WTC11 (cell line): ENCODE results near the gene CNNM3. TPM values are rescaled to one million over a fixed set of nuclear protein-coding genes. Genes with fewer than 3 reads are reported as not detected.

Experiments used
- ATAC-seq: fragments of 200-7000 bp; cut with Tn5 transposase; 2 replicates; pipeline ENCODE4 v1.10.0; 2021; ENCODE audit warnings: mild to moderate bottlenecking, moderate library complexity
- CTCF ChIA-PET: fragments of 300-600 bp; sonication (Branson Sonifier 250); formaldehyde crosslinking; loops from one replicate; lab custom pipeline; 2021; ENCODE audit warnings: antibody characterized with exemption; lab: Charles Lee
- POLR2A ChIA-PET: fragments of 350-600 bp; sonication (Branson Sonifier 250); formaldehyde crosslinking; loops from one replicate; lab custom pipeline; 2021; ENCODE audit warnings: antibody characterized with exemption; lab: Charles Lee
- DNase-seq: peaks from one replicate; pipeline ENCODE4 v3.0.0; 2021; ENCODE audit warnings: low spot score
- H3K27ac Mint-ChIP-seq: 2 replicates; pipeline ENCODE4 v1.8.0; 2021; ENCODE audit warnings: mixed read lengths
- H3K27me3 Mint-ChIP-seq: 2 replicates; pipeline ENCODE4 v1.8.0; 2021; ENCODE audit warnings: low read depth, mild to moderate bottlenecking, moderate library complexity, mixed read lengths
- H3K36me3 Mint-ChIP-seq: 2 replicates; pipeline ENCODE4 v1.8.0; 2021; ENCODE audit warnings: mixed read lengths
- H3K4me1 Mint-ChIP-seq: 2 replicates; pipeline ENCODE4 v1.8.0; 2022; ENCODE audit warnings: mixed read lengths
- H3K4me3 Mint-ChIP-seq: 2 replicates; pipeline ENCODE4 v1.8.0; 2021; ENCODE audit warnings: mild to moderate bottlenecking, moderate library complexity, mixed read lengths
- H3K9me3 Mint-ChIP-seq: 2 replicates; pipeline ENCODE4 v1.8.0; 2021; ENCODE audit warnings: mixed read lengths
- ATF1 ChIP-seq: sonication (generic); formaldehyde crosslinking; IDR thresholded peaks from 2 replicates; pipeline ENCODE4 v1.8.1; 2023; ENCODE audit warnings: mild to moderate bottlenecking, moderate library complexity, missing genetic modification reagents
- ELF4 ChIP-seq: sonication (generic); formaldehyde crosslinking; IDR thresholded peaks from 2 replicates; pipeline ENCODE4 v1.8.1; 2022; ENCODE audit warnings: low read depth, mild to moderate bottlenecking, moderate library complexity, missing genetic modification reagents
- ETV6 ChIP-seq: sonication (generic); formaldehyde crosslinking; IDR thresholded peaks from 2 replicates; pipeline ENCODE4 v1.8.1; 2022; ENCODE audit warnings: mild to moderate bottlenecking, missing genetic modification reagents
- FOXJ3 ChIP-seq: sonication (generic); formaldehyde crosslinking; IDR thresholded peaks from 2 replicates; pipeline ENCODE4 v1.9.0; 2021; ENCODE audit warnings: missing genetic modification reagents, mild to moderate bottlenecking, borderline replicate concordance
- FOXK1 ChIP-seq: sonication (generic); formaldehyde crosslinking; IDR thresholded peaks from 2 replicates; pipeline ENCODE4 v1.8.0; 2022; ENCODE audit warnings: mild to moderate bottlenecking, moderate library complexity, missing genetic modification reagents
- GABPB1 ChIP-seq: sonication (generic); formaldehyde crosslinking; IDR thresholded peaks from 2 replicates; pipeline ENCODE4 v1.8.1; 2023; ENCODE audit warnings: mild to moderate bottlenecking, missing genetic modification reagents
- NR3C1 ChIP-seq: sonication (generic); formaldehyde crosslinking; conservative IDR thresholded peaks from 2 replicates; pipeline ENCODE4 v1.8.1; 2023; ENCODE audit warnings: low read depth, mild to moderate bottlenecking, missing genetic modification reagents
- OVOL2 ChIP-seq: fragments of 250-450 bp; sonication (Bioruptor Pico); IDR thresholded peaks from 2 replicates; pipeline ENCODE4 v1.9.0; 2021; ENCODE audit warnings: mild to moderate bottlenecking, borderline replicate concordance
- PRRX2 ChIP-seq: fragments of 250-450 bp; sonication (Bioruptor Pico); IDR thresholded peaks from 2 replicates; pipeline ENCODE4 v1.8.0; 2021; ENCODE audit warnings: mild to moderate bottlenecking
- SOX15 ChIP-seq: fragments of 250-450 bp; sonication (Bioruptor Pico); IDR thresholded peaks from 2 replicates; pipeline ENCODE4 v1.9.0; 2021; ENCODE audit warnings: mild to moderate bottlenecking
- TEAD1 ChIP-seq: sonication (generic); formaldehyde crosslinking; IDR thresholded peaks from 2 replicates; pipeline ENCODE4 v1.8.0; 2022; ENCODE audit warnings: mild to moderate bottlenecking, missing genetic modification reagents
- TEAD4 ChIP-seq: sonication (generic); formaldehyde crosslinking; IDR thresholded peaks from 2 replicates; pipeline ENCODE4 v1.8.0; 2022; ENCODE audit warnings: mild to moderate bottlenecking, missing genetic modification reagents
- ZNF232 ChIP-seq: sonication (generic); formaldehyde crosslinking; IDR thresholded peaks from 2 replicates; pipeline ENCODE4 v1.8.0; 2022; ENCODE audit warnings: mild to moderate bottlenecking, missing genetic modification reagents
- ZNF396 ChIP-seq: fragments of 250-450 bp; sonication (Bioruptor Pico); IDR thresholded peaks from 2 replicates; pipeline ENCODE4 v1.8.0; 2021; ENCODE audit warnings: mild to moderate bottlenecking, moderate library complexity, borderline replicate concordance
- ZNF416 ChIP-seq: fragments of 250-450 bp; sonication (Bioruptor Pico); IDR thresholded peaks from 2 replicates; pipeline ENCODE4 v1.9.0; 2021; ENCODE audit warnings: mild to moderate bottlenecking, inconsistent platforms
- ZNF423 ChIP-seq: fragments of 250-450 bp; sonication (Bioruptor Pico); IDR thresholded peaks from 2 replicates; pipeline ENCODE4 v2.1.2; 2022; ENCODE audit warnings: mild to moderate bottlenecking, moderate library complexity
- ZNF671 ChIP-seq: fragments of 250-450 bp; sonication (Bioruptor Pico); IDR thresholded peaks from 2 replicates; pipeline ENCODE4 v1.8.0; 2021; ENCODE audit warnings: mild to moderate bottlenecking
- total RNA-seq: library from RNA; stranded (reverse); gene quantifications from 3 replicates; pipeline ENCODE4 v1.2.3, GENCODE V29; 2021
- TF ChIP-seq, protein P1 (sequence below): fragments of 250-450 bp; sonication (Bioruptor Pico); IDR thresholded peaks from 2 replicates; pipeline ENCODE4 v1.9.0; 2021; ENCODE audit warnings: mild to moderate bottlenecking, borderline replicate concordance
- TF ChIP-seq, protein P2 (sequence below): sonication (generic); formaldehyde crosslinking; conservative IDR thresholded peaks from 2 replicates; pipeline ENCODE4 v1.8.1; 2022; ENCODE audit warnings: mild to moderate bottlenecking, missing genetic modification reagents
- TF ChIP-seq, protein P3 (sequence below): fragments of 250-450 bp; sonication (Bioruptor Pico); IDR thresholded peaks from 2 replicates; pipeline ENCODE4 v2.1.2; 2022; ENCODE audit warnings: mild to moderate bottlenecking, moderate library complexity
- TF ChIP-seq, protein P4 (sequence below): sonication (generic); formaldehyde crosslinking; IDR thresholded peaks from 2 replicates; pipeline ENCODE4 v1.8.1; 2023; ENCODE audit warnings: mild to moderate bottlenecking, missing genetic modification reagents, moderate library complexity
- TF ChIP-seq, protein P5 (sequence below): sonication (generic); formaldehyde crosslinking; IDR thresholded peaks from 2 replicates; pipeline ENCODE4 v1.8.1; 2023; ENCODE audit warnings: mild to moderate bottlenecking, missing genetic modification reagents
- TF ChIP-seq, protein P6 (sequence below): fragments of 250-450 bp; sonication (Bioruptor Pico); IDR thresholded peaks from 2 replicates; pipeline ENCODE4 v1.8.0; 2021; ENCODE audit warnings: mild to moderate bottlenecking

The CNNM3 gene
- total RNA-seq, 1 experiment from 2014 or later, result 34.9 TPM

DNA sequence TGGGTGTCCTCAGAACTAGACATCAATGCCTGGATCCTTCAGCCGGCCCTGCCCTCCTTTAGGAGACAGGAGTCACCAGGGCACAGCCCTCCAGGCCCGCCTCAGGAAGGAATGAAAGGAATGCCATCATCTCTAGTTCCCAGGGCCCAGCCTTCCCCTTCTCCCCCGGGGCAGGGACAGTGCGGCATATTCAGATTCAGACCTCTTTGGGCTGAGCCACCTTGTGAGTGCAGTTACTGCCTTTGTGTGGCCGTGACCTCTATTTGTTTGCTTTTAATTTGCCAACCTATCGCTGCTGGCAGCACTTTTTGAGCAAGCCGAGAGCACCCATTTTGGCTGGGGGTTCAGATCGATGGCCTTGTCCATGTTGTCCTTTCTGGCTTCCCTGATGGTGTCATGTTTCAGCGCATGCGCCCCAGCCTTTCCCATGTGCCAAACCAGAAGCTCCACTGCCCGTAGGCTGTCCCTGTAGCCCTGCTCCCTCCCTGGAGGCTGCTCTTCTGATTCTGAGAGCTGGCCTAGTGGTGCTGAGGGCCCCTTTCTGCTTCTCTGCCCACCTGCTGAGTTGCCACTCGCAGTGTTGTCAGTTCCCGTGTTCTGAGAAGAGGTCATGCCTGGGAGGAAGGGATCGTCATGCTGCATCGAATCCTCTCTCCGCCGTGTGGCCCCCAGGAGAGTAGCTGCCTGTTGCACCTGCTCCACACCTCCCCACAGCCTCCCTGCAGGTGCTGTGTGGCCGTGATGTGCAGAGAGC lies 16.9 kb downstream of the CNNM3 start:
- ChIA-PET POLR2A (interaction anchor here (0.6 to 1.5 kb wide), 4 partner anchors 10 to 527 kb away, joined by 3 to 4 read pairs (median 3); partner anchors contain the start of genes CNNM3 and SNRNP200), CTCF (interaction anchor here (0.6 to 3.4 kb wide), 14 partner anchors 10 to 283 kb away, joined by 3 to 32 read pairs (median 6); partner anchors contain the start of genes ANKRD36, ANKRD39 and CNNM3)
- Mint-ChIP-seq H3K9me3 (no peaks in the 10 kb centered on the region), H3K4me3 (peak overlapping the region; percentile 64), H3K27ac (peak overlapping the region; percentile 98), H3K4me1 (peaks cover 27% of the 10 kb centered on the region), H3K36me3 (peaks cover 61% of the 10 kb centered on the region), H3K27me3 (no peaks in the 10 kb centered on the region)
- no peak for TF ChIP-seq ZNF671 (CRISPR knock-in tag)
- no peak for TF ChIP-seq ETV6 (CRISPR knock-in tag)
- TF ChIP-seq NR3C1, result no peak
- TF ChIP-seq FOXK1 (CRISPR knock-in tag), result peak; percentile 82; the same call in 1 of the 2 replicates
- TF ChIP-seq, protein P1, sequence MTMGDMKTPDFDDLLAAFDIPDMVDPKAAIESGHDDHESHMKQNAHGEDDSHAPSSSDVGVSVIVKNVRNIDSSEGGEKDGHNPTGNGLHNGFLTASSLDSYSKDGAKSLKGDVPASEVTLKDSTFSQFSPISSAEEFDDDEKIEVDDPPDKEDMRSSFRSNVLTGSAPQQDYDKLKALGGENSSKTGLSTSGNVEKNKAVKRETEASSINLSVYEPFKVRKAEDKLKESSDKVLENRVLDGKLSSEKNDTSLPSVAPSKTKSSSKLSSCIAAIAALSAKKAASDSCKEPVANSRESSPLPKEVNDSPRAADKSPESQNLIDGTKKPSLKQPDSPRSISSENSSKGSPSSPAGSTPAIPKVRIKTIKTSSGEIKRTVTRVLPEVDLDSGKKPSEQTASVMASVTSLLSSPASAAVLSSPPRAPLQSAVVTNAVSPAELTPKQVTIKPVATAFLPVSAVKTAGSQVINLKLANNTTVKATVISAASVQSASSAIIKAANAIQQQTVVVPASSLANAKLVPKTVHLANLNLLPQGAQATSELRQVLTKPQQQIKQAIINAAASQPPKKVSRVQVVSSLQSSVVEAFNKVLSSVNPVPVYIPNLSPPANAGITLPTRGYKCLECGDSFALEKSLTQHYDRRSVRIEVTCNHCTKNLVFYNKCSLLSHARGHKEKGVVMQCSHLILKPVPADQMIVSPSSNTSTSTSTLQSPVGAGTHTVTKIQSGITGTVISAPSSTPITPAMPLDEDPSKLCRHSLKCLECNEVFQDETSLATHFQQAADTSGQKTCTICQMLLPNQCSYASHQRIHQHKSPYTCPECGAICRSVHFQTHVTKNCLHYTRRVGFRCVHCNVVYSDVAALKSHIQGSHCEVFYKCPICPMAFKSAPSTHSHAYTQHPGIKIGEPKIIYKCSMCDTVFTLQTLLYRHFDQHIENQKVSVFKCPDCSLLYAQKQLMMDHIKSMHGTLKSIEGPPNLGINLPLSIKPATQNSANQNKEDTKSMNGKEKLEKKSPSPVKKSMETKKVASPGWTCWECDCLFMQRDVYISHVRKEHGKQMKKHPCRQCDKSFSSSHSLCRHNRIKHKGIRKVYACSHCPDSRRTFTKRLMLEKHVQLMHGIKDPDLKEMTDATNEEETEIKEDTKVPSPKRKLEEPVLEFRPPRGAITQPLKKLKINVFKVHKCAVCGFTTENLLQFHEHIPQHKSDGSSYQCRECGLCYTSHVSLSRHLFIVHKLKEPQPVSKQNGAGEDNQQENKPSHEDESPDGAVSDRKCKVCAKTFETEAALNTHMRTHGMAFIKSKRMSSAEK (CRISPR knock-in tag), result 0 out of 2 replicates have a peak, but pooled peaks have one; percentile 23
- TF ChIP-seq, protein P2, sequence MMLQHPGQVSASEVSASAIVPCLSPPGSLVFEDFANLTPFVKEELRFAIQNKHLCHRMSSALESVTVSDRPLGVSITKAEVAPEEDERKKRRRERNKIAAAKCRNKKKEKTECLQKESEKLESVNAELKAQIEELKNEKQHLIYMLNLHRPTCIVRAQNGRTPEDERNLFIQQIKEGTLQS, result no peak
- no peak for TF ChIP-seq ZNF396 (CRISPR knock-in tag)
- TF ChIP-seq, protein P3, sequence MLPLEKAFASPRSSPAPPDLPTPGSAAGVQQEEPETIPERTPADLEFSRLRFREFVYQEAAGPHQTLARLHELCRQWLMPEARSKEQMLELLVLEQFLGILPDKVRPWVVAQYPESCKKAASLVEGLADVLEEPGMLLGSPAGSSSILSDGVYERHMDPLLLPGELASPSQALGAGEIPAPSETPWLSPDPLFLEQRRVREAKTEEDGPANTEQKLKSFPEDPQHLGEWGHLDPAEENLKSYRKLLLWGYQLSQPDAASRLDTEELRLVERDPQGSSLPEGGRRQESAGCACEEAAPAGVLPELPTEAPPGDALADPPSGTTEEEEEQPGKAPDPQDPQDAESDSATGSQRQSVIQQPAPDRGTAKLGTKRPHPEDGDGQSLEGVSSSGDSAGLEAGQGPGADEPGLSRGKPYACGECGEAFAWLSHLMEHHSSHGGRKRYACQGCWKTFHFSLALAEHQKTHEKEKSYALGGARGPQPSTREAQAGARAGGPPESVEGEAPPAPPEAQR (CRISPR knock-in tag), result no peak
- no peak for TF ChIP-seq FOXJ3 (CRISPR knock-in tag)
- TF ChIP-seq TEAD1 (CRISPR knock-in tag), result peak; percentile 52; the same call in 1 of the 2 replicates
- TF ChIP-seq, protein P4, sequence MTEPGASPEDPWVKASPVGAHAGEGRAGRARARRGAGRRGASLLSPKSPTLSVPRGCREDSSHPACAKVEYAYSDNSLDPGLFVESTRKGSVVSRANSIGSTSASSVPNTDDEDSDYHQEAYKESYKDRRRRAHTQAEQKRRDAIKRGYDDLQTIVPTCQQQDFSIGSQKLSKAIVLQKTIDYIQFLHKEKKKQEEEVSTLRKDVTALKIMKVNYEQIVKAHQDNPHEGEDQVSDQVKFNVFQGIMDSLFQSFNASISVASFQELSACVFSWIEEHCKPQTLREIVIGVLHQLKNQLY (CRISPR knock-in tag), result no peak
- TF ChIP-seq TEAD4, result no peak
- no peak for TF ChIP-seq OVOL2 (CRISPR knock-in tag)
- no peak for TF ChIP-seq ZNF423 (CRISPR knock-in tag)
- TF ChIP-seq, protein P5, sequence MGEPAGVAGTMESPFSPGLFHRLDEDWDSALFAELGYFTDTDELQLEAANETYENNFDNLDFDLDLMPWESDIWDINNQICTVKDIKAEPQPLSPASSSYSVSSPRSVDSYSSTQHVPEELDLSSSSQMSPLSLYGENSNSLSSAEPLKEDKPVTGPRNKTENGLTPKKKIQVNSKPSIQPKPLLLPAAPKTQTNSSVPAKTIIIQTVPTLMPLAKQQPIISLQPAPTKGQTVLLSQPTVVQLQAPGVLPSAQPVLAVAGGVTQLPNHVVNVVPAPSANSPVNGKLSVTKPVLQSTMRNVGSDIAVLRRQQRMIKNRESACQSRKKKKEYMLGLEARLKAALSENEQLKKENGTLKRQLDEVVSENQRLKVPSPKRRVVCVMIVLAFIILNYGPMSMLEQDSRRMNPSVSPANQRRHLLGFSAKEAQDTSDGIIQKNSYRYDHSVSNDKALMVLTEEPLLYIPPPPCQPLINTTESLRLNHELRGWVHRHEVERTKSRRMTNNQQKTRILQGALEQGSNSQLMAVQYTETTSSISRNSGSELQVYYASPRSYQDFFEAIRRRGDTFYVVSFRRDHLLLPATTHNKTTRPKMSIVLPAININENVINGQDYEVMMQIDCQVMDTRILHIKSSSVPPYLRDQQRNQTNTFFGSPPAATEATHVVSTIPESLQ (CRISPR knock-in tag), result no peak
- peak; percentile 94 for ATAC-seq
- peak; percentile 77 for DNase-seq

DNA sequence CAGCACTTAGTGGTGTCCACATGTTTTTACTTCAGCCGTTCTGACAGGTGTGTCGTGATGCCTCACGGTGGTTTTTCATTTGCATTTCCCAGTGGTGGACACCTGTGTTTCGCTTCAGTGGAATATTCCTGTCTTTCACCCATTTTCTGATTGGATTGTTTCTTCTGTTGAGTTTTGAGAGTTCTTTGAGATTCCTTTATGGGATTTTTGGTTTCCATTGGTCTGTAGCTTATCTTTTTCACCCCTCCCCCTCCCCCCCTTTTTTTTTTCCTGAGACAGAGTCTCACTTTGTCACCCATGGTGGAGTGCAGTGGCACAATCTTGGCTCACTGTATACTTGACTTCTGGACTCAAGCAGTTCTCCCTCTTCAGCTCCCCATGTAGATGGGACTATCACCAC lies 19.8 kb downstream of the CNNM3 start:
- no peak for DNase-seq
- H3K36me3 Mint-ChIP-seq, result peaks cover 37% of the 10 kb centered on the region
- H3K4me3 Mint-ChIP-seq, result no peak overlapping the region
- ATAC-seq, result no peak
- no peaks in the 10 kb centered on the region for H3K27me3 Mint-ChIP-seq
- H3K9me3 Mint-ChIP-seq, result no peaks in the 10 kb centered on the region
- ChIA-PET CTCF (no interaction called here), POLR2A (interaction anchor here (0.8 kb wide), 1 partner anchor 697 kb away, joined by 6 read pairs; the partner anchor contains the start of gene ASTL)
- H3K4me1 Mint-ChIP-seq, result peaks cover 27% of the 10 kb centered on the region
- H3K27ac Mint-ChIP-seq, result no peak overlapping the region
- TF ChIP-seq TEAD1 (CRISPR knock-in tag) (no peak), ATF1 (CRISPR knock-in tag) (no peak), FOXJ3 (CRISPR knock-in tag) (no peak), ZNF416 (CRISPR knock-in tag) (no peak), ZNF232 (CRISPR knock-in tag) (no peak), PRRX2 (CRISPR knock-in tag) (no peak), ELF4 (CRISPR knock-in tag) (no peak), NR3C1 (no peak), SOX15 (no peak), ZNF671 (CRISPR knock-in tag) (no peak), GABPB1 (no peak)
- TF ChIP-seq, protein P6, sequence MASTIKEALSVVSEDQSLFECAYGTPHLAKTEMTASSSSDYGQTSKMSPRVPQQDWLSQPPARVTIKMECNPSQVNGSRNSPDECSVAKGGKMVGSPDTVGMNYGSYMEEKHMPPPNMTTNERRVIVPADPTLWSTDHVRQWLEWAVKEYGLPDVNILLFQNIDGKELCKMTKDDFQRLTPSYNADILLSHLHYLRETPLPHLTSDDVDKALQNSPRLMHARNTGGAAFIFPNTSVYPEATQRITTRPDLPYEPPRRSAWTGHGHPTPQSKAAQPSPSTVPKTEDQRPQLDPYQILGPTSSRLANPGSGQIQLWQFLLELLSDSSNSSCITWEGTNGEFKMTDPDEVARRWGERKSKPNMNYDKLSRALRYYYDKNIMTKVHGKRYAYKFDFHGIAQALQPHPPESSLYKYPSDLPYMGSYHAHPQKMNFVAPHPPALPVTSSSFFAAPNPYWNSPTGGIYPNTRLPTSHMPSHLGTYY (CRISPR knock-in tag), result no peak
